GM18951 (cell line): ENCODE measurements around the gene C16orf92.

Source experiments
- POLR2A ChIP-seq: IDR thresholded peaks from 4 replicates; pipeline ENCODE4 v1.6.1; 2011; ENCODE audit warnings: mild to moderate bottlenecking; ENCODE audit not compliant: insufficient read length, insufficient read depth; ENCODE audit errors: extremely low read depth
- in situ Hi-C: fragments of 300-500 bp; cut with MboI; formaldehyde crosslinking; loops from one replicate; pipeline ENCODE4 v1.12.0; 2022; ENCODE audit warnings: low sequenced_read_pairs, mixed read lengths, inconsistent platforms; ENCODE audit not compliant: unreplicated experiment

Gene C16orf92

GRCh38 chr16:30016555-30017276 lies 6.3 kb upstream of the C16orf92 start:
- no peak for TF ChIP-seq POLR2A
- in situ Hi-C loops = loop anchor here (25.0 kb wide), 1 partner anchor 329 kb away; the partner anchor contains the start of gene QPRT

GRCh38 chr16:30017277-30017656 lies 5.7 kb upstream of the C16orf92 start:
- in situ Hi-C loops = loop anchor here (25.0 kb wide), 1 partner anchor 330 kb away; the partner anchor contains the start of gene QPRT
- no peak for TF ChIP-seq POLR2A

GRCh38 chr16:30017937-30018336 lies 5.1 kb upstream of the C16orf92 start:
- in situ Hi-C loops = loop anchor here (25.0 kb wide), 1 partner anchor 331 kb away; the partner anchor contains the start of gene QPRT

GRCh38 chr16:30018731-30019158 lies 4.3 kb upstream of the C16orf92 start:
- in situ Hi-C loops = loop anchor here (25.0 kb wide), 1 partner anchor 331 kb away; the partner anchor contains the start of gene QPRT
- no peak for TF ChIP-seq POLR2A

- in situ Hi-C loops = loop anchor here (25.0 kb wide), 1 partner anchor 336 kb away; the partner anchor contains the start of gene QPRT
- TF ChIP-seq POLR2A = no peak
Observed at GRCh38 chr16:30023586-30023985, 588 bp downstream of the C16orf92 start.

GRCh38 chr16:30024451-30024850 lies 1.5 kb downstream of the C16orf92 start:
- in situ Hi-C loops = loop anchor here (25.0 kb wide), 1 partner anchor 337 kb away; the partner anchor contains the start of gene QPRT
- TF ChIP-seq POLR2A = no peak

- in situ Hi-C loops = loop anchor here (25.0 kb wide), 1 partner anchor 913 kb away; no protein-coding TSS in a partner anchor
- TF ChIP-seq POLR2A = no peak
Observed at GRCh38 chr16:30025156-30025555, 2.2 kb downstream of the C16orf92 start.

GRCh38 chr16:30025574-30025973 lies 2.6 kb downstream of the C16orf92 start:
- in situ Hi-C loops = loop anchor here (25.0 kb wide), 1 partner anchor 913 kb away; no protein-coding TSS in a partner anchor
- TF ChIP-seq POLR2A = no peak

GRCh38 chr16:30026449-30026848 lies 3.5 kb downstream of the C16orf92 start:
- TF ChIP-seq POLR2A = no peak
- in situ Hi-C loops = loop anchor here (25.0 kb wide), 1 partner anchor 914 kb away; no protein-coding TSS in a partner anchor

- in situ Hi-C loops = loop anchor here (25.0 kb wide), 1 partner anchor 916 kb away; no protein-coding TSS in a partner anchor
- TF ChIP-seq POLR2A = no peak
Observed at GRCh38 chr16:30027588-30028437, 4.8 kb downstream of the C16orf92 start.

- in situ Hi-C loops = loop anchor here (25.0 kb wide), 1 partner anchor 916 kb away; no protein-coding TSS in a partner anchor
- no peak for TF ChIP-seq POLR2A
Observed at GRCh38 chr16:30028438-30029076, 5.6 kb downstream of the C16orf92 start.

- in situ Hi-C loops = loop anchor here (25.0 kb wide), 1 partner anchor 918 kb away; no protein-coding TSS in a partner anchor
- TF ChIP-seq POLR2A = no peak
Observed at GRCh38 chr16:30030011-30030685, 7.2 kb downstream of the C16orf92 start.
